CD14-positive monocyte (primary cell): Measurements from ENCODE around the gene CCNH. TPM values are rescaled to one million over a fixed set of nuclear protein-coding genes. Genes with fewer than 3 reads are reported as not detected.

Experiments used
- DNase-seq, 3 donors: peaks; one replicate each; pipeline ENCODE4 v3.0.0-alpha.2; 2011 to 2022
- H2AFZ ChIP-seq: 2 replicates; pipeline ENCODE4 v1.6.0; 2012; ENCODE audit warnings: mild to moderate bottlenecking, low read depth, low read length, inconsistent platforms; ENCODE audit not compliant: insufficient read depth, poor library complexity, severe bottlenecking
- H3K27ac ChIP-seq, 2 donors: 1 replicate in 1 of 2; 2 replicates in 1 of 2; pipeline ENCODE4 v1.5.1; 2012 to 2013; ENCODE audit warnings: low read length in 2 of 2, control low read depth in 1 of 2, inconsistent platforms in 1 of 2, low read depth in 1 of 2, mild to moderate bottlenecking in 1 of 2
- H3K27me3 ChIP-seq, 2 donors: one replicate each; pipeline versions ENCODE4 v1.6.0 to v1.6.1; 2011 to 2013; ENCODE audit warnings: low read length in 2 of 2; ENCODE audit not compliant: control insufficient read depth in 2 of 2, insufficient read depth in 2 of 2
- H3K36me3 ChIP-seq, 2 donors: replicated peaks in 1 of 2; 1 replicate in 1 of 2; 2 replicates in 1 of 2; pipeline versions ENCODE4 v1.5.1 to v1.6.1; 2012 to 2013; ENCODE audit warnings: low read length in 2 of 2, control low read depth in 1 of 2, inconsistent platforms in 1 of 2, mild to moderate bottlenecking in 1 of 2; ENCODE audit not compliant: insufficient read depth in 2 of 2, control insufficient read depth in 1 of 2
- H3K4me1 ChIP-seq, 2 donors: 1 replicate in 1 of 2; 2 replicates in 1 of 2; pipeline versions ENCODE4 v1.5.1 to v1.6.1; 2012 to 2013; ENCODE audit warnings: low read length in 2 of 2, control low read depth in 1 of 2, inconsistent platforms in 1 of 2, mild to moderate bottlenecking in 1 of 2, moderate library complexity in 1 of 2; ENCODE audit not compliant: insufficient read depth in 2 of 2, control insufficient read depth in 1 of 2
- H3K4me2 ChIP-seq: replicated peaks from 2 replicates; pipeline ENCODE3; 2012; ENCODE audit warnings: low read length, moderate library complexity, mild to moderate bottlenecking; ENCODE audit not compliant: poor library complexity, severe bottlenecking; ENCODE audit errors: extremely low read depth
- H3K4me3 ChIP-seq, 3 experiments: fragments of 200-600 bp in 1 of 3; sonication (generic) in 1 of 3; replicated peaks in 1 of 3; 1 replicate in 2 of 3; 2 replicates in 1 of 3; pipeline ENCODE4 v1.5.1; 2011 to 2013; ENCODE audit warnings: low read length in 3 of 3, mild to moderate bottlenecking in 3 of 3, control low read depth in 2 of 3, low read depth in 2 of 3, inconsistent platforms in 1 of 3, moderate library complexity in 1 of 3
- H3K79me2 ChIP-seq: 2 replicates; pipeline ENCODE4 v1.6.0; 2012; ENCODE audit warnings: mild to moderate bottlenecking, control low read depth, inconsistent platforms, low read length, moderate library complexity; ENCODE audit not compliant: insufficient read depth
- H3K9ac ChIP-seq: 2 replicates; pipeline ENCODE4 v1.6.0; 2017; ENCODE audit warnings: low read length, mild to moderate bottlenecking; ENCODE audit not compliant: insufficient read depth, poor library complexity, severe bottlenecking
- H3K9me3 ChIP-seq, 2 donors: replicated peaks in 1 of 2; 1 replicate in 1 of 2; 2 replicates in 1 of 2; pipeline versions ENCODE4 v1.5.1 to v1.6.1; 2012 to 2013; ENCODE audit warnings: low read length in 2 of 2, control low read depth in 1 of 2; ENCODE audit not compliant: control insufficient read depth in 1 of 2, insufficient read depth in 1 of 2
- H4K20me1 ChIP-seq: 2 replicates; pipeline ENCODE4 v1.6.0; 2012; ENCODE audit warnings: mild to moderate bottlenecking, low read length, control low read depth, moderate library complexity; ENCODE audit not compliant: insufficient read depth
- H3K27ac Mint-ChIP-seq, 7 donors: one replicate each; pipeline ENCODE4 v1.8.0; 2020; ENCODE audit warnings: mild to moderate bottlenecking in 7 of 7, mixed read lengths in 7 of 7, moderate library complexity in 6 of 7, inconsistent platforms in 2 of 7
- H3K27me3 Mint-ChIP-seq, 3 donors: one replicate each; pipeline ENCODE4 v1.8.0; 2021 to 2022; ENCODE audit warnings: low read depth in 3 of 3, mild to moderate bottlenecking in 3 of 3, mixed read lengths in 3 of 3, moderate library complexity in 3 of 3, inconsistent platforms in 1 of 3
- H3K36me3 Mint-ChIP-seq, 2 donors: one replicate each; pipeline ENCODE4 v1.8.0; 2020; ENCODE audit warnings: mixed read lengths in 2 of 2, inconsistent platforms in 1 of 2, mild to moderate bottlenecking in 1 of 2
- H3K4me1 Mint-ChIP-seq: one replicate; pipeline ENCODE4 v1.8.0; 2020; ENCODE audit warnings: mild to moderate bottlenecking, mixed read lengths
- H3K4me3 Mint-ChIP-seq, 2 donors: one replicate each; pipeline ENCODE4 v1.8.0; 2020; ENCODE audit warnings: mild to moderate bottlenecking in 2 of 2, mixed read lengths in 2 of 2, moderate library complexity in 1 of 2
- H3K9me3 Mint-ChIP-seq, 7 donors: one replicate each; pipeline ENCODE4 v1.8.0; 2020 to 2022; ENCODE audit warnings: mixed read lengths in 7 of 7, mild to moderate bottlenecking in 6 of 7, moderate library complexity in 6 of 7, inconsistent platforms in 2 of 7
- CTCF ChIP-seq: fragments of 200-600 bp; IDR thresholded peaks from one replicate; pipeline ENCODE4 v1.8.0; 2022; ENCODE audit warnings: antibody characterized with exemption, mild to moderate bottlenecking
- WGBS: methylation state at CpG from one replicate; pipeline ENCODE4 v1.1.5; 2013; ENCODE audit warnings: missing lambda C conversion rate; ENCODE audit not compliant: insufficient coverage; 5-methylcytosine and 5-hydroxymethylcytosine counted together
- intact Hi-C, 2 donors: fragments of 100-400 bp; cut with micrococcal nuclease; formaldehyde crosslinking; loops; one replicate each; pipeline versions ENCODE4 v1.15.0 to v1.15.1; 2023
- polyA plus RNA-seq, 3 donors: library from polyadenylated mRNA; depleted of rRNA in 1 of 3; unstranded in 2 of 3; stranded (reverse) in 1 of 3; fragments of 300-500 nt in 2 of 3; fragments of >200 nt in 1 of 3; fragmentation: Illumina TruSeq in 2 of 3; gene quantifications; 1 replicate in 2 of 3; 2 replicates in 1 of 3; pipeline ENCODE4 v1.2.3, GENCODE V29; 2012 to 2021
- small RNA-seq: library from RNA; depleted of rRNA; stranded (forward); fragments of <200 nt; gene quantifications from one replicate; pipeline ENCODE3, GENCODE V24; 2012; ENCODE audit warnings: low read depth; ENCODE audit not compliant: insufficient read length

The CCNH gene
- polyA plus RNA-seq, 3 donors: 60.3 to 64.0 (median 62.1) TPM

- no peaks in the 10 kb centered on the region for H3K4me1 Mint-ChIP-seq
- H3K79me2 ChIP-seq: no peaks in the 10 kb centered on the region
- DNase-seq: no peak
- H3K4me1 ChIP-seq: no peaks in the 10 kb centered on the region
- H3K9me3 Mint-ChIP-seq: no peaks in the 10 kb centered on the region
- H3K36me3 ChIP-seq: peaks cover 25 to 70% of the 10 kb centered on the region in 2 donors
- no peaks in the 10 kb centered on the region for H3K27me3 Mint-ChIP-seq
- H3K9me3 ChIP-seq: no peaks in the 10 kb centered on the region
- no peak overlapping the region for H3K4me2 ChIP-seq
- intact Hi-C loops: no loop called here
- H3K27me3 ChIP-seq: no peaks in the 10 kb centered on the region
- H3K27ac ChIP-seq: no peak overlapping the region
- TF ChIP-seq CTCF: no peak
- H3K4me3 Mint-ChIP-seq: no peak overlapping the region
- H4K20me1 ChIP-seq: peaks cover 4% of the 10 kb centered on the region
- H3K9ac ChIP-seq: no peak overlapping the region
- H3K4me3 ChIP-seq: no peak overlapping the region
- H2AFZ ChIP-seq: no peak overlapping the region
- H3K36me3 Mint-ChIP-seq: peaks cover 45 to 49% of the 10 kb centered on the region in 2 donors
- no peak overlapping the region for H3K27ac Mint-ChIP-seq
These were observed 64.9 kb downstream of the CCNH start for GRCh38 chr5:87347841-87348240.

GRCh38 chr5:87347272-87347671, 65.5 kb downstream of the CCNH start:
- intact Hi-C loops: no loop called here
- H3K27ac Mint-ChIP-seq: no peak overlapping the region
- no peak for TF ChIP-seq CTCF

More at GRCh38 chr5:87347272-87347671, 65.5 kb downstream of the CCNH start:
- Histone ChIP-seq H3K27ac (no peak overlapping the region), H3K36me3 (peaks cover 30 to 76% of the 10 kb centered on the region in 2 donors), H3K9ac (no peak overlapping the region), H4K20me1 (peaks cover 4% of the 10 kb centered on the region), H3K9me3 (no peaks in the 10 kb centered on the region), H3K4me2 (no peak overlapping the region), H2AFZ (no peak overlapping the region), H3K4me3 (no peak overlapping the region), H3K4me1 (no peaks in the 10 kb centered on the region), H3K79me2 (no peaks in the 10 kb centered on the region), H3K27me3 (no peaks in the 10 kb centered on the region)
- peaks cover 46 to 49% of the 10 kb centered on the region in 2 donors for H3K36me3 Mint-ChIP-seq
- no peaks in the 10 kb centered on the region for H3K4me1 Mint-ChIP-seq
- WGBS: no CpG with 5 or more reads among the region's 1 CpG
- H3K9me3 Mint-ChIP-seq: no peaks in the 10 kb centered on the region
- H3K4me3 Mint-ChIP-seq: no peak overlapping the region
- H3K27me3 Mint-ChIP-seq: no peaks in the 10 kb centered on the region
- DNase-seq: no peak

Small RNAs within 50 kb of the gene (small RNA-seq; reads per million reads assigned to genes)
- gene RNU6-727P: not detected

Other genes with a start within 250 kb of the CCNH start
- 10 to 100 TPM in 1 of 3 donors, 1 to 10 TPM in 2; 2.1 to 20.1 (median 4.0) TPM for gene RASA1, start 145.0 kb downstream of the CCNH start, polyA plus RNA-seq